Thoracic aorta (tissue), 2 donors: Measurements from ENCODE around the gene RIPK1. TPM values are rescaled to one million over a fixed set of nuclear protein-coding genes. Genes with fewer than 3 reads are reported as not detected.
"Not testable (repeated sequence)": the region's sequence is repeated elsewhere in the genome, so short reads cannot be mapped to it uniquely, and the experiment has no call there.

Experiments used
- ATAC-seq: fragments of 150-250 bp; one replicate; pipeline ENCODE4 v1.8.0; 2017; ENCODE audit warnings: low read depth; ENCODE audit not compliant: insufficient number of reproducible peaks, low FRiP score
- DNase-seq: peaks from one replicate; pipeline ENCODE4 v3.0.0-alpha.2; 2020; ENCODE audit warnings: low spot score
- H3K27ac ChIP-seq, 2 donors: fragments of 200-600 bp; sonication (generic); 1 replicate in 1 of 2; 2 replicates in 1 of 2; pipeline ENCODE4 v1.5.1; 2016; ENCODE audit warnings: mild to moderate bottlenecking in 2 of 2, moderate library complexity in 2 of 2
- H3K27me3 ChIP-seq: fragments of 200-600 bp; sonication (generic); replicated peaks from 2 replicates; pipeline ENCODE4 v1.6.0; 2016; ENCODE audit warnings: mild to moderate bottlenecking; ENCODE audit not compliant: insufficient read depth
- H3K36me3 ChIP-seq: fragments of 200-600 bp; sonication (generic); one replicate; pipeline ENCODE4 v1.5.1; 2016
- H3K4me1 ChIP-seq, 2 donors: fragments of 200-600 bp; sonication (generic); 1 replicate in 1 of 2; 2 replicates in 1 of 2; pipeline versions ENCODE4 v1.5.1 to v1.6.0; 2016; ENCODE audit warnings: low read depth in 2 of 2, mild to moderate bottlenecking in 1 of 2; ENCODE audit not compliant: control insufficient read depth in 1 of 2
- H3K4me3 ChIP-seq: fragments of 200-600 bp; sonication (generic); 2 replicates; pipeline ENCODE4 v1.5.1; 2016; ENCODE audit warnings: mild to moderate bottlenecking
- H3K9me3 ChIP-seq: fragments of 200-600 bp; sonication (generic); 2 replicates; pipeline ENCODE4 v1.5.1; 2016
- CTCF ChIP-seq: fragments of 200-600 bp; sonication (generic); IDR thresholded peaks from one replicate; pipeline ENCODE4 v1.5.1; 2019; ENCODE audit warnings: antibody characterized with exemption
- total RNA-seq, 2 donors: library from RNA; depleted of rRNA; stranded (reverse); fragments of >200 nt; gene quantifications; one replicate each; pipeline versions ENCODE4 v1.1.0 to v1.2.3, GENCODE V29; 2016

RIPK1 gene
- total RNA-seq, 2 donors from 2014 or later = 17.2 to 44.5 TPM

- DNase-seq (no peak), ATAC-seq (no peak)
- Histone ChIP-seq H3K27me3 (no peaks in the 10 kb centered on the region), H3K27ac (no peak overlapping the region), H3K4me1 (peaks cover 0 to under 1% of the 10 kb centered on the region in 2 donors), H3K4me3 (no peak overlapping the region), H3K36me3 (peaks cover 7% of the 10 kb centered on the region), H3K9me3 (no peaks in the 10 kb centered on the region)
- TF ChIP-seq CTCF = no peak
Observed at GRCh38 chr6:3133515-3133914, 65.2 kb downstream of the RIPK1 start.

- no peaks in the 10 kb centered on the region for H3K4me1 ChIP-seq
- DNase-seq = no peak
- no peaks in the 10 kb centered on the region for H3K27me3 ChIP-seq
- no peaks in the 10 kb centered on the region for H3K36me3 ChIP-seq
- no peak overlapping the region for H3K27ac ChIP-seq
- H3K4me3 ChIP-seq = no peak overlapping the region
- no peak for TF ChIP-seq CTCF
- no peaks in the 10 kb centered on the region for H3K9me3 ChIP-seq
- ATAC-seq = no peak
Observed at GRCh38 chr6:3135668-3136291, 67.5 kb downstream of the RIPK1 start.

GRCh38 chr6:3136292-3137011, 68.2 kb downstream of the RIPK1 start:
- Histone ChIP-seq H3K27me3 (no peaks in the 10 kb centered on the region), H3K27ac (no peak overlapping the region), H3K9me3 (no peaks in the 10 kb centered on the region), H3K4me1 (no peaks in the 10 kb centered on the region), H3K36me3 (peaks cover 3% of the 10 kb centered on the region), H3K4me3 (no peak overlapping the region)
- ATAC-seq (no peak), DNase-seq (no peak)
- no peak for TF ChIP-seq CTCF

GRCh38 chr6:3137057-3137777, 68.9 kb downstream of the RIPK1 start:
- Histone ChIP-seq H3K4me3 (no peak overlapping the region), H3K9me3 (no peaks in the 10 kb centered on the region), H3K27me3 (no peaks in the 10 kb centered on the region), H3K27ac (no peak overlapping the region), H3K4me1 (no peaks in the 10 kb centered on the region), H3K36me3 (peaks cover 4% of the 10 kb centered on the region)
- TF ChIP-seq CTCF = no peak
- ATAC-seq (no peak), DNase-seq (no peak)

- not testable (repeated sequence) for H3K27me3 ChIP-seq, DNase-seq, H3K36me3 ChIP-seq, H3K4me3 ChIP-seq, H3K9me3 ChIP-seq, ATAC-seq, H3K27ac ChIP-seq, H3K4me1 ChIP-seq
Observed at GRCh38 chr6:3137873-3138272, 69.6 kb downstream of the RIPK1 start.
